PC-9 (cell line): ENCODE data around the gene ARID5B.

ENCODE experiments used
- CTCF ChIP-seq: fragments of 200-600 bp; sonication (generic); conservative IDR thresholded peaks from 2 replicates; pipeline ENCODE4 v1.6.1; 2017; ENCODE audit warnings: mixed run types, antibody characterized with exemption, mild to moderate bottlenecking, moderate library complexity
- EZH2 ChIP-seq: fragments of 200-600 bp; sonication (generic); IDR thresholded peaks from 2 replicates; pipeline ENCODE4 v1.8.0; 2017; ENCODE audit warnings: antibody characterized with exemption, low read depth

GRCh38 chr10:61981460-61981859 lies 80.0 kb downstream of the ARID5B start:
- TF ChIP-seq CTCF = no peak
- TF ChIP-seq EZH2 = no peak
